ENCODE data around the gene PRKCH.

GRCh38 chr14:61577506-61577931 is 256.1 kb downstream of the PRKCH start:
- TF ChIP-seq CTCF (IDR thresholded peaks at IDR 0.05) (no peak), EP300 (IDR thresholded peaks at IDR 0.05) (no peak), POLR2AphosphoS5 (IDR thresholded peaks at IDR 0.05) (no peak)
